G401.6 (cell line): ENCODE data around the gene HAGHL.
"Not testable (repeated sequence)": the region's sequence is repeated elsewhere in the genome, so short reads cannot be mapped to it uniquely, and the experiment has no call there.

ENCODE experiments used
- FAIRE-seq: peaks from 2 replicates; lab custom pipeline; 2012; peaks lifted over from hg19 to GRCh38; lab: Jason Lieb, UNC

Gene HAGHL

GRCh38 chr16:734981-735881 lies 8.3 kb downstream of the HAGHL start:
- FAIRE-seq = no peak

GRCh38 chr16:735982-736453 lies 9.1 kb downstream of the HAGHL start:
- FAIRE-seq = no peak

GRCh38 chr16:736936-737481 lies 10.1 kb downstream of the HAGHL start:
- no peak for FAIRE-seq

- no peak for FAIRE-seq
Measured at GRCh38 chr16:739560-740458, 12.9 kb downstream of the HAGHL start.

GRCh38 chr16:740459-740763 lies 13.5 kb downstream of the HAGHL start:
- FAIRE-seq = no peak

- FAIRE-seq = no peak
Measured at GRCh38 chr16:740764-741505, 14.0 kb downstream of the HAGHL start, which contains the start of gene CIAO3. TSS of gene CIAO3 (minus strand) at chr16:740997. CDS start at chr16:740985, 12 bp downstream.

- FAIRE-seq = no peak
Measured at GRCh38 chr16:741986-742629, 15.2 kb downstream of the HAGHL start.

GRCh38 chr16:742894-743293 lies 16.0 kb downstream of the HAGHL start:
- not testable (repeated sequence) for FAIRE-seq

GRCh38 chr16:743794-744500 lies 17.0 kb downstream of the HAGHL start:
- no peak for FAIRE-seq

- FAIRE-seq = no peak
Measured at GRCh38 chr16:745739-746138, 18.8 kb downstream of the HAGHL start.

- FAIRE-seq = no peak
Measured at GRCh38 chr16:746637-747036, 19.7 kb downstream of the HAGHL start.

- FAIRE-seq = no peak
Measured at GRCh38 chr16:747978-748746, 21.3 kb downstream of the HAGHL start.

- no peak for FAIRE-seq
Measured at GRCh38 chr16:749010-749409, 22.1 kb downstream of the HAGHL start.

GRCh38 chr16:750485-750884 lies 23.6 kb downstream of the HAGHL start:
- FAIRE-seq = no peak

- no peak for FAIRE-seq
Measured at GRCh38 chr16:751152-752006, 24.5 kb downstream of the HAGHL start.

GRCh38 chr16:752007-752312 lies 25.1 kb downstream of the HAGHL start:
- FAIRE-seq = no peak

GRCh38 chr16:754121-754607 lies 27.3 kb downstream of the HAGHL start:
- FAIRE-seq = not testable (repeated sequence)

- no peak for FAIRE-seq
Measured at GRCh38 chr16:754656-755055, 27.8 kb downstream of the HAGHL start.

- FAIRE-seq = no peak
Measured at GRCh38 chr16:756428-756827, 29.5 kb downstream of the HAGHL start.
